Measurements from ENCODE around the gene VAX1.
A peak's percentile ranks its signal among the peaks of the same experiment; 100 is the strongest.

VAX1 gene

DNA sequence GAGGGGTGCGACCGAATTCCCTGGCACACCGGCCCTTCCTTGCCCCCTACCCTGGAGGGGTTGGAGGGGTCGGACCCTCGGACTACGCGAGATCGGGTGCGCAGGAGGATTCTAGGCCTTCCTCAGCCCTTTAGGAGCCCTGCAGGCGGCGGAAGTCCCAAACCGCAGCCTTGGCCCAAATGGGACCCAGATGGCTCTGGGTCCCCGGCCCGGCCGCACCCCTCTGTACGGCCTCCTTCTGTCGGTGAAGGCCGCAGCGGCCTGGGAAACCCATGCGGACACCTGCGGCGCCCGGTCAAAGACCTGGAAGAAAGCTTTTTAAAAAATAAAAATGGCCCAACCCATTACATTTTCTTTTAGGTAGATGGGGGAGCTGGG is 2.4 kb upstream of the VAX1 start:
- Histone ChIP-seq H3K27ac (ENCODE audit: low read depth, low read length, severe bottlenecking) (no peak overlapping the region), H3K4me1 (ENCODE audit: control insufficient read depth, insufficient read depth, low read length, poor library complexity, severe bottlenecking) (peaks cover 10% of the 10 kb centered on the region), H3K9me3 (ENCODE audit: control insufficient read depth, low read length) (peaks cover 5% of the 10 kb centered on the region), H3K4me3 (ENCODE audit: extremely low read depth, insufficient read depth, low read length, poor library complexity, severe bottlenecking) (no peak overlapping the region), H3K36me3 (ENCODE audit: control insufficient read depth, insufficient read depth, low read length) (no peaks in the 10 kb centered on the region)
- WGBS, 2 experiments (ENCODE audit: insufficient coverage in 2 of 2): 1 to 2% methylated on average over 13 to 17 of the region's 23 CpGs

DNA sequence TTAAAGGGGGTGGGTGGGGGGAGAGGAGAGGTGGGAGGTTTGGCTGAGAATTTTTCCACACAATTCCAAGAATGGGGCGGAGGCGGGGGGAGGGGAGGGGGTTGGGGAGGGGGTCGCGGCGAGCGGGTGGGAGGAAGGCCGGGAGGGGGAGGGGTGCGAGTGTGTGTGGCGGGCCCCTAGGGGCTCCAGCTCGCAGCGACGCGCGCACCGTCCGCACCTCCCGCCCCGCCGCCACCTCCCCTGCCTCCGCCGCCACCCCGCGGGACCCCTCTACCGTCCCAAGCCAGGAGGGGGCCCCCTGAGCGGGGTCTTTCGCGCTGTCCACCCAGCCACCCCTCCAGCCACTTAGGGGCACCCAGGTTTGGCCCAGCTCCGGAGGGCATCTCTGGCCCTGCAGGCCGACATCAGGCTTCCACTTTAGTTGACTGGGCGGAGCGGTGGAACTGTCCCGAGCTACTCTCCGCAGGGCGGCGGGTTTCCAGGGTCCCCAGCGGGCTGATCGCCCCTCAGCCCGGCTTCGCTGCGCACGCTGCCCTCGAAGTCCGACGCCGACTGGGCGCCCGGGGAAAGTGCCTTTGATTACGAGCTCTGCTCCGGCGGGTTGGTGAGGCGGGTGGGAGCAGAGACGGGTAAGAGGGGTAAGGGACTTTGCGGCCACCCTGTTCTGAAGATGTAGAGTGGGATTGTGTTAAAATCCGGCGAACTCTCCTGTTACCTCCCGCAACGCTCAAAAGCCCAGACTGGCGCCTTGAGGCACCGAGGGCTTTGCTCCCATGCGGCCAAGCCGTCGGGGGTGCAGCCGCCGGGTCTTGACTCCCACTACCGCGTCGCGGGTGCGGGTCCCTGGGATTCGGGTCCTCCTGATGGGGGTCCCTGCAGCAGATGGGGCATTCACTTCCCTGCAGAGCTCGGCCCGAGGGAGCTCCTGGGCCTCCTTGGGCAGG is 1.8 kb upstream of the VAX1 start:
- no peak overlapping the region for H3K4me3 ChIP-seq (ENCODE audit: extremely low read depth, insufficient read depth, low read length, poor library complexity, severe bottlenecking)

DNA sequence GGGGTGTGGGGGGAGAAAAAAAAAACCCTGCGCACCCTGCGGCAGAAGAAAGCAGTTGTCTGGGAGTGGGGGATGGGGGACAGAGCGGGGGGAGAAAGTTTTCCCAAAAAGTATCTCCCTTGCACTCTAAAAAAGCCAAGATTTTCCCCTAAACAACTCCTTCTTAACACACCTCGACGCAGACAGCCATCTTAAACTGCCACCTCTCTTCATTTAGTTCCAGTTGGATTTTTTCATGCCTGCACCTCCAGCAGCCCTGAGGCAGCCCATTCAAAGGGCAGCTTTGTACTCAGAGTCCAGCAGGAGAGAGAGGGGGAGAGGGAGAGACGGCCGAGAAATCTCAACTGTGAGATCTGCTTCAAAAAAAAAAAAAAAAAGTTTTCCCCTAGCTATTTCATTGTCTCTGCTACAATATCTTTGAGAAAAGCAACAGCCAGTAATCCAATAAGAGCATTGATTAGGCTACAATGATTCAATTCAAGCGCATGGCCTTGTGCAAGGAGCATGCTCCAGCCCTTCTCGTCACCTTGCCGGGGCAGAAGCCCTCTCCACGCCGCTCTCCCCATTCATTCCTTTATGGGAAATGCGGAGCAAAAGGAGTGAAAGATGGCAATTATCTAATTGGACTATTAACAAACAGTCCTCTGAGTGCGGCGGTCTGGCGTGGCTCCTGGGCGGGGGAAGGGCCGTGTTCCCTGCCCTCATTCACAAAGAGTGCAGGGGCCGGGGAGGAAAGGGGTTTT is 939 bp upstream of the VAX1 start:
- H3K4me1 ChIP-seq (ENCODE audit: control insufficient read depth, insufficient read depth, low read length, poor library complexity, severe bottlenecking): peaks cover 16% of the 10 kb centered on the region
- no peak overlapping the region for H3K27ac ChIP-seq (ENCODE audit: low read depth, low read length, severe bottlenecking)
- H3K36me3 ChIP-seq (ENCODE audit: control insufficient read depth, insufficient read depth, low read length): no peaks in the 10 kb centered on the region
- H3K9me3 ChIP-seq (ENCODE audit: control insufficient read depth, low read length): no peaks in the 10 kb centered on the region
- WGBS, 2 experiments (ENCODE audit: insufficient coverage in 2 of 2): 0 to 3% methylated on average over 3 to 6 of the region's 19 CpGs
- peak overlapping the region; percentile 2 for H3K4me3 ChIP-seq (ENCODE audit: extremely low read depth, insufficient read depth, low read length, poor library complexity, severe bottlenecking)

More for the DNA sequence above, 1.8 kb upstream of the VAX1 start:
- H3K9me3 ChIP-seq (ENCODE audit: control insufficient read depth, low read length): no peaks in the 10 kb centered on the region
- no peaks in the 10 kb centered on the region for H3K36me3 ChIP-seq (ENCODE audit: control insufficient read depth, insufficient read depth, low read length)
- WGBS, 2 experiments (ENCODE audit: insufficient coverage in 2 of 2): 2 to 3% methylated on average over 41 to 43 of the region's 72 CpGs
- H3K27ac ChIP-seq (ENCODE audit: low read depth, low read length, severe bottlenecking): no peak overlapping the region
- H3K4me1 ChIP-seq (ENCODE audit: control insufficient read depth, insufficient read depth, low read length, poor library complexity, severe bottlenecking): peaks cover 16% of the 10 kb centered on the region

DNA sequence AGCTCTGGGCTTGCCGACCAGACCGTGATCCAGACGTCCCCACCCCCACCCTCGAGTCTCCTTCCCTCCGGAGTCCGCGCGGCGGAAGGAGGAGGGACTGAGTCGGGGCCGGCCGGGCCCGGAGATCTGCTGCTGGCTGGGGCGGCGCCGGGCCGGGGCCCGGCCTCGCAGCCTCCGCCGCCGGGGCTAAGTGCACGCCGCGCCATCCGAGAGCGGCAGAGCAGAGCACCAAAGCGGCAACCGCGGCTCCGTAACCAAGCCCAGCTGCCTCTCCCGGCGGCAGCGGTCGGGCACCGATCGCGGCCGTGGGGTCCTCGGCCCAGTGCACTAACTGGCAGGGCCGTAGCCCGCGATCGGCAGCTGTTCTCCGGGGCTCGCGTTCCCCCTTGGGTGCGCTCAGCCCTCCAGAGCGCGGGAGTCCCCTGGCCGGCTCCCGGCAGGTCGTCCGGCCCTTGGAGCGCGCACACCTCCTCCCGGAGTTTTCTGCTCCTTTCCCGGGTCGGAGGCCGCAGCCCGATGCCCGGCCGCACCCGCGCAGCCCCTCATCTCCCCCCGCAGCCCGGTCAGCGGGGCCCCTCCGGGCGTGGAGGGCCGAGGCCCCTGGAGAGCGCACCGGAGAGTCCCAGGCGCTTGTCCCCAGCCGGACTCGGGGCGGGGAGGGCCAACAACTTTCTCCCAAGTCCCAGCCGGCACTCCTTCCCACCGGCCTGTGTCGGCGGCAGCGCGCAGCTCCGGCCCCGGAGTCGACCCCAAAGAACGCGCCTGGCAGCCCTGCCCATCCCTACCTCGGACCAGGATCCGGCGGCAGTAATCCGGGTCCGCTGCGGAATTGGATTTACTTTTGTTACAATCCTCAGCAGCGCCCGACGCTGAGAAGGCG is 799 bp downstream of the VAX1 start:
- peak overlapping the region; percentile 42 for H3K4me3 ChIP-seq (ENCODE audit: extremely low read depth, insufficient read depth, low read length, poor library complexity, severe bottlenecking)
- no peaks in the 10 kb centered on the region for H3K9me3 ChIP-seq (ENCODE audit: control insufficient read depth, low read length)
- H3K4me1 ChIP-seq (ENCODE audit: control insufficient read depth, insufficient read depth, low read length, poor library complexity, severe bottlenecking): peaks cover 30% of the 10 kb centered on the region
- no peak overlapping the region for H3K27ac ChIP-seq (ENCODE audit: low read depth, low read length, severe bottlenecking)
- 0% methylated on average over 69 to 81 of the region's 98 CpGs for WGBS, 2 experiments (ENCODE audit: insufficient coverage in 2 of 2)
- H3K36me3 ChIP-seq (ENCODE audit: control insufficient read depth, insufficient read depth, low read length): no peaks in the 10 kb centered on the region

DNA sequence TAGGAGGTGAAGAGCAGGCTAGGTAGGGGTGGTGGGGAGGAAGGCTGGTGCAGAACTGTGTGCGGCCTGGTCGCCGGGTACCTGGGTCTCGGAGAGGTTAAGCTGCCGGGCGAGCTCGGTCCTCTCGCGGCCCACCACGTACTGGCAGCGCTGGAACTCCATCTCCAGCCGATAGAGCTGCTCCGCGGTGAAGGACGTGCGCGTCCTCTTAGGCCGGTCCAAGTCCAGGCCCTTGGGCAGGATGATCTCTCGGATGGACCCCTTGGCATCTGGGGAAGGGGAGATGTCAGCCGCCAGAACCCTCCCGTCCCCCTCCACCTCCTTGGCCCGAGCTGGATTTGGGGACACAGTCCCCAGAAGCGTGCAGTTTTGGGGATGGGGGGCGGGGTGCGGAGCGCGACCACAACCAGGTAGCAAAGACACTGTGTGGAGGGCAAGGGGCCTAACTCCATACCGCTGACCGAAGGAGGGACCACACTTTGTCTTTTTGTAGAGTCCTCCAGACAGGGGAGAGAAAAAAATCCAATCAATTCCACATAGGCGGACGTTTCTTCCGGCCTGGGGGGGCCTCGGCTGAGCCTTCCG is 1.6 kb downstream of the VAX1 start:
- 11 to 15% methylated on average over 7 to 24 of the region's 34 CpGs for WGBS, 2 experiments (ENCODE audit: insufficient coverage in 2 of 2)
- peak overlapping the region; percentile 42 for H3K4me3 ChIP-seq (ENCODE audit: extremely low read depth, insufficient read depth, low read length, poor library complexity, severe bottlenecking)

DNA sequence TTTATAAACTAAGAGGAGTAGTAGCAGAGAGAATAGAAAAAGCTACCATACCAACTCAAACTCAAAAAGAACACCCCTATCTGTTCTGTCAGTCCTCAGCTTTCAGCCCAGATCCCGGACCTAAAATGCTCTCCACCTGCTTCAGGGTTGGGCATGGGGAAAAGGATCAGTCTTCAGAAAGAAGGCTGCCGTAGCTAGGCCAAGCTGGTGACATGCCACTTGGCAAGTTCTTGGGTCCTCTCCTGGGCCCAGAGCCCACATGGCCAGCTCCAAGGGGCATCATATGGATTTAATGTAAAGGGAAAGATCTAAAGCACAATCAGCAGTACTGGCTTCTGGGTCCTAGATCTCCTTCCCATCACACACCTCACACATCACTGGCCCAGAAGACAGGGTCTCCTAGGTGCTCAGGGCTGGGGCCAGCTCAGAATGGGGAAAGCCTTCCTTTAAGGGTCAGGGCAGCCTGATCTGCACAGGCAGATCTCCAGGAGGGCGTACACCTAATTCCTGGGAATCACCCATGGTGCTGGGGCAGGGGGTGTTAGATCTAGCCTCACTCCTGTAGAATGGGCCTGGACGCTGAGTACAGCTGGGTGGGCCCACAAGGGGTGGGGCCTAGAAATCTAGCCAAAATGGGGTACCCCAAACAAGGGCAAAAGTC is 2.5 kb downstream of the VAX1 start:
- 71 to 94% methylated on average over 2 to 3 of the region's 4 CpGs for WGBS, 2 experiments (ENCODE audit: insufficient coverage in 2 of 2)

More for the DNA sequence above, 1.6 kb downstream of the VAX1 start:
- H3K36me3 ChIP-seq (ENCODE audit: control insufficient read depth, insufficient read depth, low read length): no peaks in the 10 kb centered on the region
- H3K27ac ChIP-seq (ENCODE audit: low read depth, low read length, severe bottlenecking): no peak overlapping the region
- peaks cover 38% of the 10 kb centered on the region for H3K4me1 ChIP-seq (ENCODE audit: control insufficient read depth, insufficient read depth, low read length, poor library complexity, severe bottlenecking)
- no peaks in the 10 kb centered on the region for H3K9me3 ChIP-seq (ENCODE audit: control insufficient read depth, low read length)

DNA sequence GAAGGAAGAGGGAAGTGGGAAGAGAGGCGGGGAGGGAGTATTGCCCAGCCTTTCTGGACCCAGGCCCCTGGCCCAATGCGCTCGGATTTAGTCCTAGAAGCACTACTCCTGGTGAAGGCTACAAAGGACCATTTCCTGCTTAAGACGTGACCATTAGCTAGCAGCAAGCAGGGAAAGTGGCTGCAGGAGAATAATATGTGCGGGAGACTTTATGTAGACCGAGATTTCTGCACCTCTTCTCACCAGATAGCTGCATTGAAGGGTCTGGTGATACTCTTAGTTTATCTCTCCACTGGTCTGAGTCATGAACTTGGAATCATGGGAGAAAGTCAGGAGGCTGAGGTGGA is 3.1 kb downstream of the VAX1 start:
- no peaks in the 10 kb centered on the region for H3K9me3 ChIP-seq (ENCODE audit: control insufficient read depth, low read length)
- no peaks in the 10 kb centered on the region for H3K36me3 ChIP-seq (ENCODE audit: control insufficient read depth, insufficient read depth, low read length)
- H3K4me1 ChIP-seq (ENCODE audit: control insufficient read depth, insufficient read depth, low read length, poor library complexity, severe bottlenecking): peaks cover 42% of the 10 kb centered on the region
- 18 to 21% methylated on average over 4 of the region's 6 CpGs for WGBS, 2 experiments (ENCODE audit: insufficient coverage in 2 of 2)
- peak overlapping the region; percentile 19 for H3K4me3 ChIP-seq (ENCODE audit: extremely low read depth, insufficient read depth, low read length, poor library complexity, severe bottlenecking)
- H3K27ac ChIP-seq (ENCODE audit: low read depth, low read length, severe bottlenecking): peak overlapping the region; percentile 39

More for the DNA sequence above, 2.5 kb downstream of the VAX1 start:
- Histone ChIP-seq H3K4me1 (ENCODE audit: control insufficient read depth, insufficient read depth, low read length, poor library complexity, severe bottlenecking) (peaks cover 42% of the 10 kb centered on the region), H3K9me3 (ENCODE audit: control insufficient read depth, low read length) (no peaks in the 10 kb centered on the region), H3K4me3 (ENCODE audit: extremely low read depth, insufficient read depth, low read length, poor library complexity, severe bottlenecking) (no peak overlapping the region), H3K27ac (ENCODE audit: low read depth, low read length, severe bottlenecking) (no peak overlapping the region), H3K36me3 (ENCODE audit: control insufficient read depth, insufficient read depth, low read length) (no peaks in the 10 kb centered on the region)

DNA sequence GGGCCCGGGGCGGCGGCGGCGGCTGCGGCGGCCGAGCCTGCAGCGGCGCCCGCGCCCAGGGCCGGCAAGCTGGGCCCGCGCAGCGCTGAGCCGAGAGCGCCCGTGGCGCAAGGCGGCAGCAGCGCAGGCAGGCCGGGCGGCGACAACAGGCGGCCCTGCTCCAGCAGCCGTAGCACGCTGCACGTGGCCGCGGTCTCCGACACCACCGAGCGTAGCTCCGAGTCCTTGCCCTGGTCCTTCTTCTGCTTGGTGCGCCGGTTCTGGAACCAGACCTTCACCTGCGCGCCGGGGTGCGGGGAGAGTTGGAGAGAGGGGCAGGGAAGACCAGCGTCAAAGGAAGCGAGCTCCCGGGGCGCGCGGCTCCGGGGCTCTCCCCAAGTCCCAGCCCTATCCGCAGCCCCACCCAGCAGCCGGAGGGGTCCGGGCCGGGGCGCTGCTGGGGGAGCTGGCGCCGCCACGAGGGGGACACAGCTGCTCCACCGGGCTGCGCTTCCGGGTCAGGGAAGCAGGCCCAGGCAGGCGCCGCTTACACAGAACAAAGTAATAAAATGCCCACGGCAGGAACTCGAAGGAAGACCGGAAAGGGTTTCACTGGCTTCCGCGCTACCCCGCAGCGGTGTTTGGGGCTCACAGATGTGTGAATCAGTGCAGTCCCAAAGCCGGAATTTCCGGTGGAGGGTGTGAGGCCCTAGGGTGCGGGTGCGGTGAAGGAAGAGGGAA is 3.6 kb downstream of the VAX1 start:
- 2 to 3% methylated on average over 50 to 53 of the region's 72 CpGs for WGBS, 2 experiments (ENCODE audit: insufficient coverage in 2 of 2)
- Histone ChIP-seq H3K4me1 (ENCODE audit: control insufficient read depth, insufficient read depth, low read length, poor library complexity, severe bottlenecking) (peaks cover 42% of the 10 kb centered on the region), H3K9me3 (ENCODE audit: control insufficient read depth, low read length) (no peaks in the 10 kb centered on the region), H3K36me3 (ENCODE audit: control insufficient read depth, insufficient read depth, low read length) (no peaks in the 10 kb centered on the region), H3K27ac (ENCODE audit: low read depth, low read length, severe bottlenecking) (peak overlapping the region; percentile 39), H3K4me3 (ENCODE audit: extremely low read depth, insufficient read depth, low read length, poor library complexity, severe bottlenecking) (peak overlapping the region; percentile 19)

DNA sequence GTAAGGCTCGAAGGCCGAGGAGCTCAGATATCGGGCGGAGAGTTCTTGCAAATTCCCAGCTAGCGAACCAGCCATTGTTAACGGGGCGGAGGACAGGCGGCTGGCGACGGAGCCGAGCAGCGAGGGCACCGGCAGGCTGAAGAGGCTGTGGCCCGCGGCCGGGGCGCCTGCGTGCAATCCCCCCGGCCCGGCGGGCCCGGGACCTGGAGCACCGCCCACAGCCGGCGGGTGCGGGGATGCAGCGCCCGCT is 4.1 kb downstream of the VAX1 start:
- Histone ChIP-seq H3K27ac (ENCODE audit: low read depth, low read length, severe bottlenecking) (no peak overlapping the region), H3K4me3 (ENCODE audit: extremely low read depth, insufficient read depth, low read length, poor library complexity, severe bottlenecking) (peak overlapping the region; percentile 9), H3K9me3 (ENCODE audit: control insufficient read depth, low read length) (no peaks in the 10 kb centered on the region), H3K4me1 (ENCODE audit: control insufficient read depth, insufficient read depth, low read length, poor library complexity, severe bottlenecking) (peaks cover 41% of the 10 kb centered on the region), H3K36me3 (ENCODE audit: control insufficient read depth, insufficient read depth, low read length) (no peaks in the 10 kb centered on the region)
- WGBS, 2 experiments (ENCODE audit: insufficient coverage in 2 of 2): 2 to 3% methylated on average over 14 to 21 of the region's 28 CpGs

Data from mesodermal cell (in vitro differentiated cells).